HepG2 (cell line): ENCODE data around the gene HSPA5. TPM values are rescaled to one million over a fixed set of nuclear protein-coding genes. Genes with fewer than 3 reads are reported as not detected.

Experiments used
- AHR ChIP-seq: IDR thresholded peaks from 2 replicates; pipeline ENCODE4 v1.6.1; 2018; ENCODE audit warnings: missing genetic modification reagents, missing compliant biosample characterization
- CCAR2 ChIP-seq: fragments of 200-400 bp; formaldehyde crosslinking; optimal IDR thresholded peaks from 2 replicates; pipeline ENCODE3; 2018; ENCODE audit warnings: low read depth, mild to moderate bottlenecking, low read length, moderate library complexity
- CEBPG ChIP-seq: IDR thresholded peaks from 2 replicates; pipeline ENCODE4 v1.6.1; 2016
- CSRNP2 ChIP-seq: sonication (generic); formaldehyde crosslinking; conservative IDR thresholded peaks from 2 replicates; pipeline ENCODE4 v1.8.0; 2022; ENCODE audit warnings: low read depth, missing genetic modification reagents
- HNRNPLL ChIP-seq: fragments of 200-400 bp; formaldehyde crosslinking; IDR thresholded peaks from 2 replicates; pipeline ENCODE4 v1.6.1; 2017; ENCODE audit warnings: mild to moderate bottlenecking, low read depth, low read length; ENCODE audit not compliant: poor library complexity, severe bottlenecking
- NFRKB ChIP-seq: fragments of 450-650 bp; IDR thresholded peaks from 2 replicates; pipeline ENCODE4 v1.6.1; 2017
- TBL1XR1 ChIP-seq: fragments of 150-350 bp; IDR thresholded peaks from 2 replicates; pipeline ENCODE4 v1.6.1; 2014; ENCODE audit warnings: borderline replicate concordance, low read length; ENCODE audit not compliant: partially characterized antibody
- TMF1 ChIP-seq: sonication (generic); formaldehyde crosslinking; IDR thresholded peaks from 2 replicates; pipeline ENCODE4 v1.8.1; 2022; ENCODE audit warnings: low read depth, missing genetic modification reagents
- ZNF160 ChIP-seq: sonication (generic); formaldehyde crosslinking; IDR thresholded peaks from 2 replicates; pipeline ENCODE4 v1.8.0; 2022; ENCODE audit warnings: mild to moderate bottlenecking, inconsistent platforms, missing genetic modification reagents
- ZNF24 ChIP-seq: fragments of 450-650 bp; IDR thresholded peaks from 2 replicates; pipeline ENCODE4 v1.6.1; 2017; ENCODE audit warnings: antibody characterized with exemption, mild to moderate bottlenecking
- ZNF33A ChIP-seq: sonication (generic); formaldehyde crosslinking; IDR thresholded peaks from 2 replicates; pipeline ENCODE4 v1.5.1; 2020; ENCODE audit warnings: missing genetic modification reagents, mild to moderate bottlenecking, moderate library complexity, borderline replicate concordance
- ZNF546 ChIP-seq: sonication (generic); formaldehyde crosslinking; conservative IDR thresholded peaks from 2 replicates; pipeline ENCODE4 v1.8.1; 2023; ENCODE audit warnings: mild to moderate bottlenecking, missing genetic modification reagents
- ZNF772 ChIP-seq: sonication (generic); formaldehyde crosslinking; IDR thresholded peaks from 2 replicates; pipeline ENCODE4 v1.5.0; 2020; ENCODE audit warnings: mild to moderate bottlenecking, missing genetic modification reagents
- ZNF800 ChIP-seq: sonication (generic); formaldehyde crosslinking; IDR thresholded peaks from 2 replicates; pipeline ENCODE4 v1.4.0; 2020; ENCODE audit warnings: missing genetic modification reagents
- polyA plus RNA-seq, 8 experiments: library from polyadenylated mRNA; depleted of rRNA in 3 of 8; stranded (reverse) in 7 of 8; unstranded in 1 of 8; fragments of >200 nt; fragmentation: Illumina TruSeq in 4 of 8; extraction: Trizol in 4 of 8; gene quantifications; 2 replicates each; pipeline versions ENCODE4 v1.2.1 to v1.2.3, GENCODE V29; 2011 to 2016; ENCODE audit warnings: low read depth in 4 of 8, missing spikeins in 1 of 8, mixed read lengths in 1 of 8; ENCODE audit not compliant: insufficient read depth in 1 of 8
- total RNA-seq, 5 experiments: library from RNA; depleted of rRNA; stranded (reverse); fragments of >200 nt; fragmentation: Illumina TruSeq; extraction: Trizol; gene quantifications; 2 replicates each; pipeline ENCODE4 v1.2.3, GENCODE V29; 2016; ENCODE audit warnings: low read depth in 1 of 5
- TF ChIP-seq, protein P1 (sequence below): sonication (generic); formaldehyde crosslinking; IDR thresholded peaks from 2 replicates; pipeline ENCODE4 v1.4.0; 2020; ENCODE audit warnings: mild to moderate bottlenecking, missing genetic modification reagents
- TF ChIP-seq, protein P2 (sequence below): fragments of 450-650 bp; IDR thresholded peaks from 2 replicates; pipeline ENCODE4 v1.6.1; 2017

The HSPA5 gene
- total and polyA plus RNA-seq, 2 of the 13 experiments (the other 11 are each of a cell fraction or from before 2014, with no cell fraction given), result 201 to 206 TPM

DNA sequence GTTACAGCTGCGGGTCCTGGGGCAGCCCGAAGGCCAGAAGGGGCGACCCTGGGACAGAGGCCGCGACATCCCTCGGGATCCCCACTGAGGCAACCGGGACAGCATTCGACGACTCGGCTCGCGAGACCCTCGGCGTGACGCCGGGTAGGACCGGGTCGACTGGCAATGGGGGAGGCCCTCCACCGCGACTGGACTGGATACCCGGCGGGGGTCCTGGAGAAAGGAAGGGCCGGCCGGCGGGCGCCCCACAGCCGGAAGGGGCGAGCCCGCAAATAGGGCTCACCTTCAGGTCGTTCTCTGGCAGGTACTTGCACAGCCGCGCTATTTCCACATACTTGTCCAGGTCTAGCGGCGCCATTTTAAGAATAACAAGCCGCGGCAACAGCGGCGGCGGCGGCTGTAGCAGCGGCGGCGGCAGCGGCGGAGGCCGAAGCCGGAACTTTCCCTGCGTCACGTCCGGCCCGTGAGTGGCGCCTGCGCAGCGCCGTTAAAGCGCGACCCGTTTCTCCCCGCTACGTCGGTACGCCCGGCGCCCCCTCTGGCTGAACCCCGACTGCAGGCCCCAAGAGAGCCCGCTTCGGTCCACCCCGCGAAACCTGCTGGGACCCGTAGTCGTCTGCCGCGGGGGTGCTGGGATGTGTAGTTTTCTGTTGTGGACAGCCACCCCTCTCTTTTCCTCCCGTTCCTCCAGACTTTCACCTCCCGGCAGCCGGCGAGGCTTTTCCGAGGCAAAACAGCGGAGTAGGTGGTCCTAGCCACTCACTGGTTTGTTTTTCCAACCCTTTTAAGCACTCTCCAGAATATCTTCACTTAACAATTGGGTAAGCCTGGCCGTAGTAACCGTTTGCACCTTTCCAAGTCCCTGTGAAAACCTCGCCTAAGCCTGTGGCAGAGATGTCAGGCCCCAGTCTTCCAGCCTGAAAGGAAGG, 51.5 kb downstream of the HSPA5 start, which contains the start of gene PPP6C (continued):
- TF ChIP-seq, protein P1, sequence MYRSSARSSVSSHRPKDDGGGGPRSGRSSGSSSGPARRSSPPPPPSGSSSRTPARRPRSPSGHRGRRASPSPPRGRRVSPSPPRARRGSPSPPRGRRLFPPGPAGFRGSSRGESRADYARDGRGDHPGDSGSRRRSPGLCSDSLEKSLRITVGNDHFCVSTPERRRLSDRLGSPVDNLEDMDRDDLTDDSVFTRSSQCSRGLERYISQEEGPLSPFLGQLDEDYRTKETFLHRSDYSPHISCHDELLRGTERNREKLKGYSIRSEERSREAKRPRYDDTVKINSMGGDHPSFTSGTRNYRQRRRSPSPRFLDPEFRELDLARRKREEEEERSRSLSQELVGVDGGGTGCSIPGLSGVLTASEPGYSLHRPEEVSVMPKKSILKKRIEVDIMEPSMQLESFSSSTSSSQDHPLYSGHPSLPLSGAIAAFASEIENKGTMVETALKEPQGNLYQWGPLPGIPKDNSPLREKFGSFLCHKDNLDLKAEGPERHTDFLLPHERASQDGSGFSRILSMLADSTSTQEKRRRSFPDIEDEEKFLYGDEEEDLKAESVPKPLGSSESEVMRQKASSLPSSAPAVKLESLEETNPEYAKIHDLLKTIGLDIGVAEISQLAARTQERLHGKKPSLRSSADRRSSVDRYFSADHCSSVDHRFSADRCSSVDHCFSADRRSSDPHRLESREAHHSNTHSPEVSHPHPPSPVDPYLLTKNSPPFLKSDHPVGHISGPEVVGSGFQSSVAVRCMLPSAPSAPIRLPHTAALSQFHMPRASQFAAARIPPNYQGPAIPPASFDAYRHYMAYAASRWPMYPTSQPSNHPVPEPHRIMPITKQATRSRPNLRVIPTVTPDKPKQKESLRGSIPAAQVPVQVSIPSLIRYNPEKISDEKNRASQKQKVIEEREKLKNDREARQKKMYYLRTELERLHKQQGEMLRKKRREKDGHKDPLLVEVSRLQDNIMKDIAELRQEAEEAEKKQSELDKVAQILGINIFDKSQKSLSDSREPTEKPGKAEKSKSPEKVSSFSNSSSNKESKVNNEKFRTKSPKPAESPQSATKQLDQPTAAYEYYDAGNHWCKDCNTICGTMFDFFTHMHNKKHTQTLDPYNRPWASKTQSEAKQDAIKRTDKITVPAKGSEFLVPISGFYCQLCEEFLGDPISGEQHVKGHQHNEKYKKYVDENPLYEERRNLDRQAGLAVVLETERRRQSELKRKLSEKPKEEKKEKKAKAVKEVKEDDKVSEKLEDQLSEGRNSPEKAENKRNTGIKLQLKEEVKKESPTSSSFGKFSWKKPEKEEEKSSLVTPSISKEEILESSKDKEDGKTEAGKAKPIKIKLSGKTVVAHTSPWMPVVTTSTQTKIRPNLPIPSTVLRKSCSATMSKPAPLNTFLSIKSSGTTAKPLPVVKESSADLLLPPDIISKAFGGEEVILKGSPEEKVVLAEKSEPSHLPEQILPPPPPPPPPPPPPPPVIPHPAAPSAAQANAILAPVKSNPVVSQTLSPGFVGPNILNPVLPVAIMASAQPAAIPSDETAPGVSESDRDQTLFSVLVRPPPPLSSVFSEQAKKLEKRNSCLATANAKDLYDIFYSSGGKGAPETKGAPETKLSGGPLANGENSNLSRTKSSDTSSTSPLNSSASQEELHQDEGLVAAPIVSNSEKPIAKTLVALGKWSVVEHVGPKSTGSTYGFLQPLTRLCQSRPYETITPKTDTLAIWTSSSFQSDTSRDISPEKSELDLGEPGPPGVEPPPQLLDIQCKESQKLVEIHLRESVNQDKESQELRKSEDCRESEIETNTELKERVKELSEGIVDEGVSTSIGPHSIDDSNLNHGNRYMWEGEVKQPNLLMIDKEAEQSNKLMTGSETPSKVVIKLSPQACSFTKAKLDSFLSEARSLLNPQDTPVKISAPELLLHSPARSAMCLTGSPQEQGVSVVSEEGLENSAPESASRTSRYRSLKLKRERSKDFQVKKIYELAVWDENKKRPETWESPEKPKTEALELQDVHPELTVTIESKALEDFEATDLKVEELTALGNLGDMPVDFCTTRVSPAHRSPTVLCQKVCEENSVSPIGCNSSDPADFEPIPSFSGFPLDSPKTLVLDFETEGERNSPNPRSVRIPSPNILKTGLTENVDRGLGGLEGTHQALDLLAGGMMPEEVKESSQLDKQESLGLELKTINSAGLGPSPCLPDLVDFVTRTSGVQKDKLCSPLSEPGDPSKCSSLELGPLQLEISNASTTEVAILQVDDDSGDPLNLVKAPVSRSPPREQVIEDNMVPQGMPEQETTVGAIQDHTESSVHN (CRISPR knock-in tag), result no peak
- TF ChIP-seq CEBPG (CRISPR knock-in tag) (peak; percentile 13; the same call in 1 of the 2 replicates), ZNF160 (CRISPR knock-in tag) (no peak), NFRKB (no peak), ZNF546 (CRISPR knock-in tag) (peak; percentile 30; the same call in 1 of the 2 replicates), HNRNPLL (peak; percentile 77), TMF1 (CRISPR knock-in tag) (peak; percentile 65; the same call in 1 of the 2 replicates), TBL1XR1 (peak; percentile 59), ZNF33A (CRISPR knock-in tag) (peak; percentile 61; the same call in 1 of the 2 replicates), ZNF772 (CRISPR knock-in tag) (peak; percentile 29; the same call in 1 of the 2 replicates), CSRNP2 (CRISPR knock-in tag) (no peak), CCAR2 (no peak), AHR (CRISPR knock-in tag) (no peak), ZNF800 (no peak), ZNF24 (no peak)
- TF ChIP-seq, protein P2, sequence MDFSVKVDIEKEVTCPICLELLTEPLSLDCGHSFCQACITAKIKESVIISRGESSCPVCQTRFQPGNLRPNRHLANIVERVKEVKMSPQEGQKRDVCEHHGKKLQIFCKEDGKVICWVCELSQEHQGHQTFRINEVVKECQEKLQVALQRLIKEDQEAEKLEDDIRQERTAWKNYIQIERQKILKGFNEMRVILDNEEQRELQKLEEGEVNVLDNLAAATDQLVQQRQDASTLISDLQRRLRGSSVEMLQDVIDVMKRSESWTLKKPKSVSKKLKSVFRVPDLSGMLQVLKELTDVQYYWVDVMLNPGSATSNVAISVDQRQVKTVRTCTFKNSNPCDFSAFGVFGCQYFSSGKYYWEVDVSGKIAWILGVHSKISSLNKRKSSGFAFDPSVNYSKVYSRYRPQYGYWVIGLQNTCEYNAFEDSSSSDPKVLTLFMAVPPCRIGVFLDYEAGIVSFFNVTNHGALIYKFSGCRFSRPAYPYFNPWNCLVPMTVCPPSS, result no peak
